ENCODE results near the gene NUDT4. TPM values are rescaled to one million over a fixed set of nuclear protein-coding genes. Genes with fewer than 3 reads are reported as not detected.
"Not testable (repeated sequence)": the region's sequence is repeated elsewhere in the genome, so short reads cannot be mapped to it uniquely, and the experiment has no call there.

NUDT4 gene
- total and polyA plus RNA-seq, 4 donors = 112 to 179 (median 124) TPM

GRCh38 chr12:93390549-93391297 is 13.0 kb downstream of the NUDT4 start:
- Histone ChIP-seq H3K4me3 (ENCODE audit: low read depth, low read length) (no peak overlapping the region), H3K9me3 (ENCODE audit: control insufficient read depth, insufficient read depth, low read length) (no peaks in the 10 kb centered on the region), H3K36me3 (ENCODE audit: control insufficient read depth, insufficient read depth, low read length) (peaks cover 5% of the 10 kb centered on the region), H3K4me1 (ENCODE audit: control insufficient read depth, insufficient read depth, low read length) (peaks cover 17% of the 10 kb centered on the region), H3K27ac (ENCODE audit: low read depth, low read length) (peak overlapping the region; percentile 37), H3K27me3 (ENCODE audit: control insufficient read depth, insufficient read depth, low read length) (no peaks in the 10 kb centered on the region)
- peak in 1 of 6 donors; percentile 45 for DNase-seq (ENCODE audit: low read depth in 4 of 6, low spot score in 6 of 6)
- no CpG with 5 or more reads among the region's 5 CpGs for WGBS (ENCODE audit: insufficient coverage)

GRCh38 chr12:93393425-93393824 is 15.7 kb downstream of the NUDT4 start:
- peaks cover 17% of the 10 kb centered on the region for H3K4me1 ChIP-seq (ENCODE audit: control insufficient read depth, insufficient read depth, low read length)
- no peaks in the 10 kb centered on the region for H3K27me3 ChIP-seq (ENCODE audit: control insufficient read depth, insufficient read depth, low read length)
- H3K27ac ChIP-seq (ENCODE audit: low read depth, low read length) = no peak overlapping the region
- H3K9me3 ChIP-seq (ENCODE audit: control insufficient read depth, insufficient read depth, low read length) = no peaks in the 10 kb centered on the region
- H3K36me3 ChIP-seq (ENCODE audit: control insufficient read depth, insufficient read depth, low read length) = peaks cover 17% of the 10 kb centered on the region
- WGBS (ENCODE audit: insufficient coverage) = no CpG with 5 or more reads among the region's 2 CpGs
- H3K4me3 ChIP-seq (ENCODE audit: low read depth, low read length) = no peak overlapping the region
- DNase-seq (ENCODE audit: low read depth in 4 of 6, low spot score in 6 of 6) = no peak

GRCh38 chr12:93397412-93397811 is 19.7 kb downstream of the NUDT4 start:
- 80% methylated on average over 11 of the region's 12 CpGs for WGBS (ENCODE audit: insufficient coverage)
- Histone ChIP-seq H3K36me3 (ENCODE audit: control insufficient read depth, insufficient read depth, low read length) (peaks cover 17% of the 10 kb centered on the region), H3K9me3 (ENCODE audit: control insufficient read depth, insufficient read depth, low read length) (no peaks in the 10 kb centered on the region), H3K27me3 (ENCODE audit: control insufficient read depth, insufficient read depth, low read length) (no peaks in the 10 kb centered on the region), H3K4me3 (ENCODE audit: low read depth, low read length) (no peak overlapping the region), H3K27ac (ENCODE audit: low read depth, low read length) (no peak overlapping the region), H3K4me1 (ENCODE audit: control insufficient read depth, insufficient read depth, low read length) (no peaks in the 10 kb centered on the region)
- DNase-seq (ENCODE audit: low read depth in 4 of 6, low spot score in 6 of 6) = no peak

- H3K9me3 ChIP-seq (ENCODE audit: control insufficient read depth, insufficient read depth, low read length); DNase-seq (ENCODE audit: low read depth in 4 of 6, low spot score in 6 of 6); H3K4me1 ChIP-seq (ENCODE audit: control insufficient read depth, insufficient read depth, low read length); H3K27ac ChIP-seq (ENCODE audit: low read depth, low read length); H3K4me3 ChIP-seq (ENCODE audit: low read depth, low read length); H3K27me3 ChIP-seq (ENCODE audit: control insufficient read depth, insufficient read depth, low read length): not testable (repeated sequence)
- peaks cover 13% of the 10 kb centered on the region for H3K36me3 ChIP-seq (ENCODE audit: control insufficient read depth, insufficient read depth, low read length)
- WGBS (ENCODE audit: insufficient coverage) = no CpG with 5 or more reads among the region's 5 CpGs
These were observed 21.6 kb downstream of the NUDT4 start for GRCh38 chr12:93399183-93399863.

GRCh38 chr12:93402333-93403311 is 24.9 kb downstream of the NUDT4 start:
- H3K36me3 ChIP-seq (ENCODE audit: control insufficient read depth, insufficient read depth, low read length) = peaks cover 6% of the 10 kb centered on the region
- H3K4me3 ChIP-seq (ENCODE audit: low read depth, low read length) = no peak overlapping the region
- DNase-seq (ENCODE audit: low read depth in 4 of 6, low spot score in 6 of 6) = no peak
- no peaks in the 10 kb centered on the region for H3K4me1 ChIP-seq (ENCODE audit: control insufficient read depth, insufficient read depth, low read length)
- no peaks in the 10 kb centered on the region for H3K27me3 ChIP-seq (ENCODE audit: control insufficient read depth, insufficient read depth, low read length)
- no peaks in the 10 kb centered on the region for H3K9me3 ChIP-seq (ENCODE audit: control insufficient read depth, insufficient read depth, low read length)
- no CpG with 5 or more reads among the region's 11 CpGs for WGBS (ENCODE audit: insufficient coverage)
- H3K27ac ChIP-seq (ENCODE audit: low read depth, low read length) = no peak overlapping the region

- no peaks in the 10 kb centered on the region for H3K36me3 ChIP-seq (ENCODE audit: control insufficient read depth, insufficient read depth, low read length)
- no peaks in the 10 kb centered on the region for H3K4me1 ChIP-seq (ENCODE audit: control insufficient read depth, insufficient read depth, low read length)
- H3K27ac ChIP-seq (ENCODE audit: low read depth, low read length) = no peak overlapping the region
- no peaks in the 10 kb centered on the region for H3K9me3 ChIP-seq (ENCODE audit: control insufficient read depth, insufficient read depth, low read length)
- H3K27me3 ChIP-seq (ENCODE audit: control insufficient read depth, insufficient read depth, low read length) = no peaks in the 10 kb centered on the region
- H3K4me3 ChIP-seq (ENCODE audit: low read depth, low read length) = no peak overlapping the region
- no CpG with 5 or more reads among the region's 7 CpGs for WGBS (ENCODE audit: insufficient coverage)
- no peak for DNase-seq (ENCODE audit: low read depth in 4 of 6, low spot score in 6 of 6)
These were observed 26.5 kb downstream of the NUDT4 start for GRCh38 chr12:93403988-93404803.

- H3K27ac ChIP-seq (ENCODE audit: low read depth, low read length) = no peak overlapping the region
These were observed 27.5 kb downstream of the NUDT4 start for GRCh38 chr12:93404961-93405849.

GRCh38 chr12:93407054-93407962 is 29.6 kb downstream of the NUDT4 start:
- no peaks in the 10 kb centered on the region for H3K9me3 ChIP-seq (ENCODE audit: control insufficient read depth, insufficient read depth, low read length)
- no peaks in the 10 kb centered on the region for H3K4me1 ChIP-seq (ENCODE audit: control insufficient read depth, insufficient read depth, low read length)
- no peak for DNase-seq (ENCODE audit: low read depth in 4 of 6, low spot score in 6 of 6)
- no peaks in the 10 kb centered on the region for H3K27me3 ChIP-seq (ENCODE audit: control insufficient read depth, insufficient read depth, low read length)
- no peak overlapping the region for H3K27ac ChIP-seq (ENCODE audit: low read depth, low read length)
- no peak overlapping the region for H3K4me3 ChIP-seq (ENCODE audit: low read depth, low read length)
- 90% methylated on average over 5 of the region's 6 CpGs for WGBS (ENCODE audit: insufficient coverage)
- H3K36me3 ChIP-seq (ENCODE audit: control insufficient read depth, insufficient read depth, low read length) = no peaks in the 10 kb centered on the region

More at GRCh38 chr12:93404961-93405849, 27.5 kb downstream of the NUDT4 start:
- Histone ChIP-seq H3K27me3 (ENCODE audit: control insufficient read depth, insufficient read depth, low read length) (no peaks in the 10 kb centered on the region), H3K36me3 (ENCODE audit: control insufficient read depth, insufficient read depth, low read length) (no peaks in the 10 kb centered on the region), H3K4me3 (ENCODE audit: low read depth, low read length) (no peak overlapping the region), H3K9me3 (ENCODE audit: control insufficient read depth, insufficient read depth, low read length) (no peaks in the 10 kb centered on the region), H3K4me1 (ENCODE audit: control insufficient read depth, insufficient read depth, low read length) (no peaks in the 10 kb centered on the region)
- DNase-seq (ENCODE audit: low read depth in 4 of 6, low spot score in 6 of 6) = no peak
- 83% methylated on average over 2 of the region's 6 CpGs for WGBS (ENCODE audit: insufficient coverage)

All from spinal cord (tissue), 10 donors.